Lower leg skin (tissue), 4 donors: ENCODE results near the gene CCNI2. TPM values are rescaled to one million over a fixed set of nuclear protein-coding genes. Genes with fewer than 3 reads are reported as not detected.

ENCODE experiments used
- DNase-seq, 2 donors: peaks; one replicate each; pipeline ENCODE4 v3.0.0-alpha.2; 2019; ENCODE audit warnings: low spot score in 2 of 2
- H3K4me3 ChIP-seq: fragments of 200-600 bp; sonication (generic); 2 replicates; pipeline ENCODE4 v1.5.1; 2017; ENCODE audit warnings: mild to moderate bottlenecking, low read depth; ENCODE audit not compliant: poor library complexity, severe bottlenecking
- POLR2A ChIP-seq, 2 donors: fragments of 450-650 bp; IDR thresholded peaks; one replicate each; pipeline ENCODE4 v1.6.1; 2016 to 2017; ENCODE audit warnings: antibody characterized with exemption in 2 of 2, mild to moderate bottlenecking in 1 of 2, moderate library complexity in 1 of 2
- WGBS, 2 donors: methylation state at CpG; one replicate each; pipeline ENCODE4 v1.1.5; 2018; 5-methylcytosine and 5-hydroxymethylcytosine counted together
- intact Hi-C: fragments of 100-400 bp; cut with DNase I; formaldehyde crosslinking; loops from one replicate; pipeline ENCODE4 v1.15.0; 2023; ENCODE audit warnings: low total_unique reads
- total RNA-seq, 4 donors: library from RNA; depleted of rRNA; stranded (reverse); fragments of >200 nt; gene quantifications; one replicate each; pipeline ENCODE4 v1.1.0, GENCODE V29; 2016
- TF ChIP-seq, protein P1 (sequence below), 3 donors: fragments of 450-650 bp; IDR thresholded peaks; one replicate each; pipeline ENCODE4 v1.5.1; 2016; ENCODE audit warnings: antibody characterized with exemption in 3 of 3, mild to moderate bottlenecking in 3 of 3, moderate library complexity in 2 of 3

The CCNI2 gene
- total RNA-seq, 4 donors from 2014 or later = 0.49 to 0.74 TPM; not detected in 2

- no peak overlapping the region for H3K4me3 ChIP-seq
- peak in 1 of 2 donors; percentile 76 for DNase-seq
- intact Hi-C loops = no loop called here
- TF ChIP-seq POLR2A (IDR thresholded peaks at IDR 0.05) = no peak
- TF ChIP-seq, protein P1, sequence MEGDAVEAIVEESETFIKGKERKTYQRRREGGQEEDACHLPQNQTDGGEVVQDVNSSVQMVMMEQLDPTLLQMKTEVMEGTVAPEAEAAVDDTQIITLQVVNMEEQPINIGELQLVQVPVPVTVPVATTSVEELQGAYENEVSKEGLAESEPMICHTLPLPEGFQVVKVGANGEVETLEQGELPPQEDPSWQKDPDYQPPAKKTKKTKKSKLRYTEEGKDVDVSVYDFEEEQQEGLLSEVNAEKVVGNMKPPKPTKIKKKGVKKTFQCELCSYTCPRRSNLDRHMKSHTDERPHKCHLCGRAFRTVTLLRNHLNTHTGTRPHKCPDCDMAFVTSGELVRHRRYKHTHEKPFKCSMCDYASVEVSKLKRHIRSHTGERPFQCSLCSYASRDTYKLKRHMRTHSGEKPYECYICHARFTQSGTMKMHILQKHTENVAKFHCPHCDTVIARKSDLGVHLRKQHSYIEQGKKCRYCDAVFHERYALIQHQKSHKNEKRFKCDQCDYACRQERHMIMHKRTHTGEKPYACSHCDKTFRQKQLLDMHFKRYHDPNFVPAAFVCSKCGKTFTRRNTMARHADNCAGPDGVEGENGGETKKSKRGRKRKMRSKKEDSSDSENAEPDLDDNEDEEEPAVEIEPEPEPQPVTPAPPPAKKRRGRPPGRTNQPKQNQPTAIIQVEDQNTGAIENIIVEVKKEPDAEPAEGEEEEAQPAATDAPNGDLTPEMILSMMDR (IDR thresholded peaks at IDR 0.05) = no peak
- WGBS, 2 donors = 52 to 61% methylated on average over 4 of the region's 4 CpGs
Observed at GRCh38 chr5:132778129-132778528, 30.9 kb downstream of the CCNI2 start.

- intact Hi-C loops = no loop called here
Observed at GRCh38 chr5:132778856-132779255, 31.6 kb downstream of the CCNI2 start.

GRCh38 chr5:132779961-132780360 lies 32.7 kb downstream of the CCNI2 start:
- 84 to 92% methylated on average over 3 of the region's 3 CpGs for WGBS, 2 donors
- TF ChIP-seq, protein P1 (IDR thresholded peaks at IDR 0.05) = no peak
- TF ChIP-seq POLR2A (IDR thresholded peaks at IDR 0.05) = no peak
- no peak overlapping the region for H3K4me3 ChIP-seq
- peak in 1 of 2 donors; percentile 10 for DNase-seq
- intact Hi-C loops = no loop called here

More at GRCh38 chr5:132778856-132779255, 31.6 kb downstream of the CCNI2 start:
- 73 to 81% methylated on average over 5 of the region's 5 CpGs for WGBS, 2 donors
- TF ChIP-seq, protein P1 (IDR thresholded peaks at IDR 0.05) = no peak
- no peak for TF ChIP-seq POLR2A (IDR thresholded peaks at IDR 0.05)
- DNase-seq = no peak
- no peak overlapping the region for H3K4me3 ChIP-seq

DNA sequence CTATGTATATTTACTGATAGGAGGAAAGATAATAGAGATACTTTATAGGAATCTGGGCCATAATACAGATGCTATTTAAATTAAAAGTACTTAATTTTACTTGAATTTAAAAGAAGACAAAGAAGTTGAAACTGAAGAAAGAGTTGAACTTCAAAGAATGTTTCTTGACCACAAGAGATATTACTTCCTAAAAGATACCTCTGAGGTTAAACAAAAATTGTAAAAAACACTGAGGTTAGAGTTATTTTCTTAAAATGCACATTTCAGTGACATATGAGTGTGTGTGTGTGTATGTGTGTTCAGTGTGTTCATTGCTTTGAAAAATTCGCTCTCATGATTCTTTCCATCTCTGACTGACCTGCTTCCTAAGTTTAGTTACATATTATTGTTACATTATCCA lies 33.4 kb downstream of the CCNI2 start:
- H3K4me3 ChIP-seq = no peak overlapping the region
- TF ChIP-seq, protein P1 (IDR thresholded peaks at IDR 0.05) = no peak
- TF ChIP-seq POLR2A (IDR thresholded peaks at IDR 0.05) = no peak
- DNase-seq = no peak
- intact Hi-C loops = no loop called here
- WGBS, 2 donors = 91 to 96% methylated on average over 1 of the region's 1 CpG

DNA sequence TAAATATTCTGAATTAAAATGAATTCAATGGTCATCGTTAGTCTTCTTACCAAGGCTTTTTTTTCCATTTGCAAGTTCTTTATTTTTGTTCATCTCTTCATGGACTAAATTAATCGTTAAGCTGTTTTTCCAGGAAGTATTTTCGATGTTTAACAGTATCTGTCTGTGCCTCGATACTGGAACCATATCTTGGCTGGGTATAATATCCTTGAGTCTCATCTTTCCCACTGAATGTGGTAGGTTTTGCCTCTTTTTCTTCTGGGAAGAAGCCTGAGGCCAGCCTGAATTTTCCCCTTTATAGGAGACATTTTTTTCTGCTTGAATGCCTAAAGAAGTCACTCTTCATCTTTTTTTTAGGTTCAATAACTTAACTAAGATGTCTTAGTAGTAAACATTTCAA lies 33.8 kb downstream of the CCNI2 start:
- no peak for DNase-seq
- WGBS, 2 donors = 91 to 97% methylated on average over 4 of the region's 4 CpGs
- no peak for TF ChIP-seq POLR2A (IDR thresholded peaks at IDR 0.05)
- TF ChIP-seq, protein P1 (IDR thresholded peaks at IDR 0.05) = no peak
- intact Hi-C loops = no loop called here
- H3K4me3 ChIP-seq = no peak overlapping the region

DNA sequence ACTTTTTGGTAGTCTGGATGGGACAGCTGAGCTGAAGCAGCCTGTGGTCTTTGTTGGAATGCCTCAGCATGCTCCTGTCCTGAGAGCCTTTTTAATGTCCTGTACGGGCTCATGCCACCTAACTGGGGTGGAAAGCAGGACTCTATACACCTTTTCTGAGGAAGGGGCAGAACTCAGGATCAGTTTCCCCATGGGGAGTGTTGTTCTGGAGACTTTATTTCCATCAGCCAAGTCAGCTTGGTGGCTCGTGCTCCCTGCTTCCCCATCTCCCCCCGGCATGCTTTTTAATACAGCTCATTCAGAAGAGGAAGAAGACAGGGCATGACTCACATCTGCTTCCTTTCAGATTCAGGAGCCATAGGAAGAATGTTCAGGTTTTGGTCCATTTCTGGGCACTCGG lies 34.9 kb downstream of the CCNI2 start:
- TF ChIP-seq, protein P1 (IDR thresholded peaks at IDR 0.05) = no peak
- TF ChIP-seq POLR2A (IDR thresholded peaks at IDR 0.05) = no peak
- intact Hi-C loops = no loop called here
- WGBS, 2 donors = 66 to 82% methylated on average over 4 of the region's 4 CpGs
- H3K4me3 ChIP-seq = no peak overlapping the region
- peak in 1 of 2 donors; percentile 72 for DNase-seq
